G401 (cell line): Measurements from ENCODE around the gene BTNL9. TPM values are rescaled to one million over a fixed set of nuclear protein-coding genes. Genes with fewer than 3 reads are reported as not detected.
"Not testable (repeated sequence)": the region's sequence is repeated elsewhere in the genome, so short reads cannot be mapped to it uniquely, and the experiment has no call there.

Experiments used
- DNase-seq: peaks from one replicate; pipeline ENCODE4 v3.0.0-alpha.2; 2015; ENCODE audit warnings: low spot score
- in situ Hi-C: cut with HindIII; loops from 2 replicates; pipeline ENCODE4 v1.10.0; 2016; ENCODE audit warnings: low sequenced_read_pairs, mixed read lengths
- total RNA-seq: library from RNA; depleted of rRNA; stranded (reverse); fragments of >200 nt; shearing (Covaris generic); gene quantifications from 2 replicates; pipeline ENCODE4 v1.2.3, GENCODE V29; 2014

The BTNL9 gene
- total RNA-seq, 1 experiment from 2014 or later, result 5.3 TPM

DNA sequence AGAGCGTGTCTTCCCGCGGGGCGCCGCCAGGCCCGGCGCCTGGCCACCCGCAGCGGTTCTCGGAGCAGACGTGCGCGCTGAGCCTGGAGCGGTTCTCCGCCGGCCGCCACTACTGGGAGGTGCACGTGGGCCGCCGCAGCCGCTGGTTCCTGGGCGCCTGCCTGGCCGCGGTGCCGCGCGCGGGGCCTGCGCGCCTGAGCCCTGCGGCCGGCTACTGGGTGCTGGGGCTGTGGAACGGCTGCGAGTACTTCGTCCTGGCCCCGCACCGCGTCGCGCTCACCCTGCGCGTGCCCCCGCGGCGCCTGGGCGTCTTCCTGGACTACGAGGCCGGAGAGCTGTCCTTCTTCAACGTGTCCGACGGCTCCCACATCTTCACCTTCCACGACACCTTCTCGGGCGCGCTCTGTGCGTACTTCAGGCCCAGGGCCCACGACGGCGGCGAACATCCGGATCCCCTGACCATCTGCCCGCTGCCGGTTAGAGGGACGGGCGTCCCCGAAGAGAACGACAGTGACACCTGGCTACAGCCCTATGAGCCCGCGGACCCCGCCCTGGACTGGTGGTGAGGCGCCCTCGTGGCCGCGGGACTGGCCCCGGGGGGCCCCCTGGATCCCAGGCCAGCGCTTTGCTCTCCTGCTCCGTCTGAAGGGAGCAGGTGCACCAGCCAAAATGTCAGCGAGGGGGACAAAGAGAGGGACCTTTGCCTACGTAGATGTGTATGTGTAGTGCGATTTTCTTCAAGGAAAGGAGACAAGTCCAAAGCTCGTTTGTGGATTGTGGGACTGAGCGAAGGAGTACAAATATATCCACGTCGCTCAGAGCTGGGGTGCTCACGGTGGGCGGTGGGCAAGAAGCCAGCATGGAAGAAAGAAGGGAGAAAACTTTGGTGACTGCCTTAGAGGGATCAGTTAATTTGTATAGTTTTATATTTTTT, 19.5 kb downstream of the BTNL9 start:
- DNase-seq, result no peak
- in situ Hi-C loops, result no loop called here

DNA sequence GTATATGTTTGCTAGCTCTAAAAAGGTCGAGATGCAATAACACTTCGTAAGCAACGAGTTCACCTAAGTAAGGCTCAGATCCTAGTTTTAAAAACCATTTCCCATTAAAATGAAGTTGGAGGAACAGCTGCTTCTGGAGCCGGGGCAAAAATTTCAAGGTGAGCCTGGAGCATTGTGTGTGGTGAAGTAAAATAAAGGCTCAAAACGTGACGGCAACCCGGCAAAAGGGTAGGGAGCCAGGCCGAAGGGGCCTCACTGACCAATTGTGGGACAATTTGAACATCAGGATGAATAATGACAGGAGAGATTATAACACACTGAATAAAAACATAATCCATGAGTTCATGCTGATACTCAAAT, 20.1 kb downstream of the BTNL9 start:
- no peak for DNase-seq
- in situ Hi-C loops, result no loop called here

DNA sequence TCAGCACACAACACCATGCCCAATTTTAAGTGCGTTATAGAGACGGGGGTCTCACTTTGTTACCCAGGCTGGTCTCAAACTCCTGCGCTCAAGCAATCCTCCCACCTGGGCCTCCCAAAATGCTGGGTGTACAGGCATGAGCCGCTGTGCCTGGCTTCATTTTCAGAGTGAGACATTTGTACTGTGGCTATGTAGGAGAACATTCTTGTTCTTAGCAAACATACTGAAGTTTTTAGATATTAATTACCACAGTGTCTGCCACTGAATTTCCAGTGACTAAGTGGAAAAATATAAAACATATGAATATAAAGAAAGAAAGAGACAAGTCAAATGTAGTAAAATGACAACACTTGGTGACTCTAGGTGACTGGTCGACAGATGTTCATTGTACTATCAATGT, 20.9 kb downstream of the BTNL9 start:
- in situ Hi-C loops, result no loop called here
- no peak for DNase-seq

DNA sequence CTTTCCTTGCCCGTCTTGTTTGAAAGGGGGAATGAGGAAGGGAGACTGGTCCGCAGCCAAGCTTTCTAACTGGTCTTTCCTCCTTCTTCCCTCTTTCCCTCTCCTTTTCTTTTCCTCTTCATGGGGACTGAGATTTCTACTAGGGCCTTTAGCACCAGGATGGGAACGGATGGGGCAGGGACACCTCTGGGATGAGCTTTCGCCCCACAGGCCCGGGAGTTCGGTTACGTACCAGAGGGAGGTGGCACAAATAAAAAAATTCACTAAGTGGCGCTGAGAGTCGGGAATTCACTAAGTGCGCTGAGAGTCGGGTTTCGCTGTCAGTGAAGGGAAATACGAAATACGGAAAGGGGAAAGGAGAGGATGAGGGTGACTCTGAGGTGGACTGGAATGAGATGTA, 21.6 kb downstream of the BTNL9 start:
- DNase-seq, result no peak
- in situ Hi-C loops, result no loop called here

DNA sequence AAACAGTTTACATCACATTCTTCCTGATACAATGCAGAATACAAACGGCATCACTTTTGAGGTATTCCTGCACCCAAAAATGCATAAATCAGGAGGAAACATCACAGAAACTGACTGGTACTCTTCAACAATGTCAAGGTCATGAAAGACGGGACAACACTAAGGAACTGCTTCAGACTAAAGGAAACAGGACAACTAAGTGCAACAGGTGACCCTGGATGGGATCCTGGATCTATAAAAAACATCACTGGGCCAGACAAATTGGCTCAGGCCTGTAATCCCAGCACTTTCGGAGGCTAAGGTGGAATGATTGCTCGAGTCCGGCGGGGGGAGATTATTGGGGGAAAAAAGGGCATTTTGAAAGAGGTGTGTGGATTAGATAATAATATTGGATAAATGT, 22.6 kb downstream of the BTNL9 start:
- in situ Hi-C loops, result no loop called here

DNA sequence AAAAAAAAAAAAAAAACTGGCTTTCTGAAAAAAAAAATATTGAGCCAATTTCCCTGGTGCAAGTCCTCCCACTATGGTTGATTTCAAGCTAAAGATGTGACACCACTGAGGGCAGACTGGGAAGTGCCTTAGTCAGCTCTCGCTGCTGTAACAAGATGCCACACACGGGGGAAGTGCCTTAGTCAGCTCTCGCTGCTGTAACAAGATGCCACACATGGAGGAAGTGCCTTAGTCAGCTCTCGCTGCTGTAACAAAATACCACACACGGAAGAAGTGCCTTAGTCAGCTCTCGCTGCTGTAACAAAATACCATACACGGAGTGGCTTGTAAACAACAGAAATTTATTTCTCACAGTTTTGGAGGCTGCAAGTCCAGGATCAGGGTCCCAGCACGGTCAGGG, 23.4 kb downstream of the BTNL9 start:
- in situ Hi-C loops, result no loop called here
- DNase-seq, result no peak

More for the DNA sequence above, 22.6 kb downstream of the BTNL9 start:
- no peak for DNase-seq

DNA sequence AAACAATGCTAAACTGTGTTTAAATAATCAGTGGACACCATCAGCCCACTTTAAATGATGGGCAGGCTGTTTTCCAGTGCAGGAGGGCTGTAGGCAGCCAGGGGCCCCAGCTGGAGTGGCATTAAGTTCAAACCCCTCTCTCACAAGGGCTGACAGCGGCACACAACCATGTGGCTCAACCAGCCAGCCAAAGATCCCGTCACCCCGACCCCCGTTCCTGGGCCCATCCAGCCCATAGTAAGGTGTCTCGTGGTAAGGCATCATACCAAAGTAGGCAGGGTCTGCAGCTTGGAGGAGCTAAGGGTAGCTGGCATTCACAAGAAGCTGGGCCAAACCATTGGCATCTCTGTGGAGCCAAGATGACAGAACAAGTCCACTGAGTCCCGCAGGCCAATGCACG, 24.9 kb downstream of the BTNL9 start:
- no peak for DNase-seq
- in situ Hi-C loops, result no loop called here

DNA sequence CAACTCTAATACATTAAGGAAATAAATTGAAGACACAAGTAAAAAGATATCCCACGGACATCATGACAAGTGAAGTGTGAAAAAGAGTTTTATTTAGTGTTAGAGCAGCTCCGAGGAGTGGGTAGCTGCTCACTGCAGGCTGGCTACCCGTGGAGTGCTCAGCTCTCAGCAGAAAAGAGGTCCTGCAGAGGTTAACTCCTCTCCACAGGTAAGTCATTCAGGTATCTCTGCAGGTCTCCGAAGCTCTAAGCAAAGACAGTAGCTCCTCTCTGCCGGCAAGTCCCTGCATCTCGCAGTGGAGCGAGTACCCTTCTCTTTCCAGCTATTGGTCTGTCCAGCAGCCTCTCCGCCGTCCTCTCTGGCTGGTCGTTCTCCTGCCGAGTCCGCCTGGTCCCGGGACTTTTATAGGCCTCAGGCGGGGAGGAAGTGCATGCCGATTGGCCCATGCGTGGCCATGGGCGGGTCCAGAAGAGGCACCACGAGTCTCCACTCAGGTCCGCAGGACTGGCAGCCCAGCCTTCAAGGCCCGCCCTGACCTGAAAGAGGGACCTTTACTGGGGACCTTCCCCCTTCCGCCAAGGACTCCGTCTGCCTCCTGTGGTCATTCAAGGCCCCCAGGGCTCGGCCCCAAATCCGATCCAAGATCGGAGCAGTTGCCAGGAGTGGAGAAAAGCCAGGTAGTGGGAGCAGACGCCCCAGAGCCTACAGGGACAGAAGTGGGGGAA, 29.9 kb downstream of the BTNL9 start:
- in situ Hi-C loops, result no loop called here
- DNase-seq, result no peak

DNA sequence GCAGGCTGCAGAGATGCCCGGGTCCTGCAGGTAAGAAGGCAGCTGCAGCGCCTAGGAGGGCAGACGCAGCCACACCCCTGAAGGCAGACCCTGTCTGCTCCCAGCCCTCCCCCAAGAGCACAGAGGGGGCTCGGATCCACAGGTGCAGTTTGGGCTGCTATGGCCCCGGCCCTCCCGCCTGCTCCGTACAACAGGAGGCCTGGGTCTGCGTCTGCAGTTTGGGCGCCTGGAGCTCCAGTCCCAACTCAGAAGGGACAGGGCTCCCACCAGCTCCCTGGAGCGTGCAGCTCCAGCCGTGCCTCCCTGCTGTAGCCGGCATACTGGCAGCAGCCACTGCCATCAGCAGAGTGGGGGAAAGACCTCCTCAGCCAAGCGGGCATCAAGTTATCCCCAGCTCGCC, 30.5 kb downstream of the BTNL9 start:
- DNase-seq, result no peak
- in situ Hi-C loops, result no loop called here

DNA sequence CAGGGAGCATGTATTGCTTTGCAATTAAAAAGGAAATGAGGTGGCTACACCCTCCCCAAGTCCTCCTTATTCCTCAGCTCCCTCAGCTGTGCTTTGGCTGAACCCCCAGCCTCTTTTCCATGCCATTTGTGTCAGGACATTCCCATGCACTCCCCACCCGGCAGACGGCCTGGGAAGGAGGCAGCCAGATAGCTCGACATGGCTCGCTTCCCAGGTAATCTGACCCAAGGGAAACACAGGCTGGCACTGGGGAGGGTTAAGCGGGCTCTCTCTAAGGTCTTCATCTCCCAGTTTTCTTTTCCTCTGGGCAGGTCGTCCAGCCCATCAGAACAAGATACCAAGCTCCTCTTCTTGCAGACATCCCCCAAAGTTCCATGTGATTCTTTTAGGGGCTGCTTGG, 31.2 kb downstream of the BTNL9 start:
- DNase-seq, result no peak
- in situ Hi-C loops, result no loop called here

DNA sequence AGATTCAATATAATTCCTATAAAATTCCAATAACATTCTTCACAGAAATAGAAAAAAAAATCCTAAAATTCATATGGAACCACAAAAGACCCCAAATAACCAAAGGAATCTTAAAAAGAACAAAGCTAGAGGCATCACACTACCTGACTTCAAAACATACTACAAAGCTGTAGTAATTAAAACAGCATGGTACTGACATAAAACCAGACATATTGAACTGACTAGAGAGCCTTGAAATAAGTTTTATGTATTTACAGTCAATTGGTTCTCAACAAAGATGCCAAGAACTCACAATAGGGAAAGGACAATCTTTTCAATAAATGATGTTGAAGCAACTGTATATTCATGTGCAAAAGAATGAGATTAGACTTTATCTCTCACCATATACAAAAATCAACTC, 36.9 kb downstream of the BTNL9 start:
- in situ Hi-C loops, result no loop called here

DNA sequence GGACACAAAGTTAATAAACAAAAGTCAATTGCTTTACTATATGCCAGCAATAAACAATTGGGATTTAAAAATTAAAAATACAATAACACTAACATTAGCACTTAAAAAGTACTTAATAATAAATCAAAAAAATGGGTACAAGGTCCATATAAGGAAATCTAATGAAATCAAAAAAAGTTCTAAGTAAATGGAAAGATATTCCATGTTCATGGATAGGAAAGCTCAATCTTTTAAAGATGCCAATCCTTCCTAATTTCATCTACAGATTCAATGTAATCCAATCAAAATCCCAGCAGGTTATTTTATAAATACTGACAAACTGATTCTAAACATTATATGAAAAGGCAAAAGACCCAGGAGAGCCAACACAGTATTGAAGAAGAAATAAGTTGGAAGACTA, 41.9 kb downstream of the BTNL9 start:
- no peak for DNase-seq
- in situ Hi-C loops, result no loop called here

More for the DNA sequence above, 36.9 kb downstream of the BTNL9 start:
- DNase-seq, result no peak

DNA sequence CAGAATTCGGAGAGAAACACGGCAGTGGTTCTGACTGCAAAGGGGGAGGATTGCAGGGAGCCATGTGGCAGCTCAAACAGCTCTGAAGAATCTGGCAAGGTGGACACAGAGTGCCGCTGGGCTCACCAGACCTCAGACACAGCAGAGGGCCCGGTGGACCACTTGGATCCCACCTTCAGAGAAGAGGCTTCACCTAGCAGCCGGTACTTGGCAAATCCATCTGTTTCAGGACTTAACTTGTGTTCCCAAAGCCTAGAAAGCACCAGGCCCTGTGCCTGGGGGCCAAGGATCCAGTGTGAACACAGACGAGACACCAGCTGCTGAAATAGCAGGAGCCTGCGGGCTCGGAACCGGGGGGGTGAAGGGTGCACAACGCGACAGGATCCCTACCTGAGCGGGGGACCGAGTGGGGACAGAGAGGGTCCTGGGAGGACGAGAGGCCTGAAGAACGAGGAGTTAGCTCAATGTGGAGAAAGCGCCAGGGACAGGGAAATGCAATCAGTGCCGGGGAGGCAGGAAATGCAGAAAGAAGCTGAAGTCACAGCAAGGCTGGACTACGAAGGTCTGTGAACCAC, 44.6 kb downstream of the BTNL9 start:
- DNase-seq, result no peak
- in situ Hi-C loops, result no loop called here

DNA sequence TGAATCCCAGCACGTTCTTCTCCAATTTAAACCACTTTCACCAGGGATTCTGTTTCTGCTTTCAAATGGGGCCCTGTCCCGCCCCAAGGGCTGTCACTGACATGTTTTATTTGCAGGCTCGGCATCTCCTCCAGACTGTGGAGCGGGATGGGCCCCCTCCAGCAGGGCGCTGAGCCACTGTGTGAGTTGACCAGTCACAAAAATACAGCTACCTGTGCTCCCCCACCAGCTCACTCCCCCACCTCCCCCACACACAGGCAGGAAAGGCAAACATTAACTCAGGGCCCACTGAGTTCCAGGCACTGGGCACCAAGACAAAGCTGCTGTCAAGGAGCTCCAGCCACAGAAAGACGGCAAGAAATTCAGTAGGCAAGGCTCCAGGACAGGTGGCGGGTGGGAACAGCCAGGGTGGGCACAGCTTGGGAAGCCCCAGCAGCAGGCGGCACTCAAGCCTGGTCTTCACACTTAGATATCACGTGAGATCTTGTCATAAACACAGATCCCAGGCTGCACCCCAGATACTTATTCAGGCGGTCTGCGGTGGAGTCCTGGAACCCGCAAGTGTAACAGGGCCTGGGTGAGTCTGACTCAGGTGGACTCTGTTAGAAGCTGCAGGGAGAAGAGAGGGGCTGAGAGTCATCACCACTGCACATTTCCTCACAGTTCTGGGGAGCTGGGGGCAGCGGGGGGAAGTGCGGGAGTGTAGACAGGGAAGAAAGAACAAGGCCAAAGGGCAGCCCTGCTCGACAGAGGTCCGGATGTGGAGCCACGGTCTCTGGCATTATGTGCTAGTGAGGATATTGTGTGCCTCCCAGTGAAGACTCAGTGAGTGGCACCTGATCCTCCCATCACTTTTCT, 46.2 kb downstream of the BTNL9 start:
- no peak for DNase-seq
- in situ Hi-C loops, result no loop called here

DNA sequence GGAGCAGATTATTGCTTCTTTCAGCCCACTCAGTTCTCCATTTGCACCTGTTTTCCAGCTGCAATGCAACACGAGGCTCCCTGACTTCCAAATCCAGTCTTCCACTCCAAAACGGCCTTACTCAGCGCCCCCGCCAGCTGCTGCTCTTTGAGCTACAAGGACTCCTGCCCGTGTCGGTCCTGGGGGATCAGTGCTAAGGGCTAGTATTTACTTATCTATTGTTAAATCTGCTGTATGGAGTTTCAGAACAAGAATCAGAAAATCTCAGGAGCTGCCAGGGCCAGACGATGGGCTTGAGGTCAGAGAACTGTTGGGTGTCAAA, 46.8 kb downstream of the BTNL9 start:
- in situ Hi-C loops, result no loop called here
- DNase-seq, result no peak

DNA sequence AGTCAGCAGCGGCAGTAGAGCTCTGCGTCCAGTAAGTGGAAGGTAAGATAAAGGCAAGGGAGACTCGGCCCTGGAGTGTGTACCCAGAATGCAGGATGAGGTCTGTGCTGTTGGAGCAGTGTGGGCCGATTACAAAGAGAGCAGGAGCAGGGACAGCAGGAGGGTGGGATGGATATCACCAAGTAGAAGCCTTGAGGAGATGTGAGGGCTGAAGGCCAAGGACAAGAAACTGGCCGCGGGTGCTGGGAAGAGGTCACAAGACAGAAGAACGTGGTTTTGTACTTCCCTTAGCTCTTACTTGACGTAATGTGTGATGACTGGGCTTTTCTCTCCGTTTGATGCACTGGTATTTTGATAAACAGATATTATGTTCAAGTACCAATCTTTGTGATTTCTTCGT, 47.2 kb downstream of the BTNL9 start:
- no peak for DNase-seq
- in situ Hi-C loops, result no loop called here

DNA sequence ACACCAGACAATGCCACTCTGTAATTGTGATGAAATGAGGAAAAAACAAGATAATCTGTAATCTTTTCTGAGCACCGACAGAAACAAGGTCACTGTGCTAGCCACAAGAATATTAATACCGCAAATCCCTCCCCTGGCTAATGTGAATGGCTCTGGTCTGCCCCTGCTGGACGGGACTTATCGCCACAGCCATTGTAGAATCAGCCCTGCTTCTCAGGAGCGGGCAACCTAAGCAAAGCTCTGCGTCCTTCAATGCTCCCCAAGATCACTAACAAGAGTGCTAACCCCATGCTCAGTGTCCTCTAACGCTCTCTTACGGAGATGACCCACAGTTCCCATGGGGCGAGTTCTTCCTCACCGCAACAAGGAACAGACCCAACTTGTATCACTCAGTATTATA, 48.2 kb downstream of the BTNL9 start:
- in situ Hi-C loops, result no loop called here
- DNase-seq, result peak; percentile 1

DNA sequence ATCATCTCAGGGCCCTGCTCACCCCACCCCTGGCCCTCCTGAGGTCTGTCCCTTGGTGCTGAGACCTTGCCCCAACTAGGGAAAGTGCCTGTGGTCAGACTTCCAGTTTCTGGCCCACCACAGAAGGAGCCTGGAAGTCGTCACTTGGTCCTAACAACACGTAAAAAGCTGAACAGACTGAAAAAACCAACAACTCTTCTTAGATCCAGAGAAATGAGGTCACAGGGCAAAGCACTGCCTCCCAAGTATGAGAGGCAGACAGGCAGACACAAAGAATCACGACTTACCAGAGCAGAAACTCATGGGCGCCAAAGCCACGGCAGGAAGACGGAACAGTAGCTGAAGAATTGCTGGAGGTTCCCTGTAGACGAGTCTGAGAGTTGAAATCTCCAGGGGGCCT, 52.4 kb downstream of the BTNL9 start:
- DNase-seq, result no peak
- in situ Hi-C loops, result no loop called here

DNA sequence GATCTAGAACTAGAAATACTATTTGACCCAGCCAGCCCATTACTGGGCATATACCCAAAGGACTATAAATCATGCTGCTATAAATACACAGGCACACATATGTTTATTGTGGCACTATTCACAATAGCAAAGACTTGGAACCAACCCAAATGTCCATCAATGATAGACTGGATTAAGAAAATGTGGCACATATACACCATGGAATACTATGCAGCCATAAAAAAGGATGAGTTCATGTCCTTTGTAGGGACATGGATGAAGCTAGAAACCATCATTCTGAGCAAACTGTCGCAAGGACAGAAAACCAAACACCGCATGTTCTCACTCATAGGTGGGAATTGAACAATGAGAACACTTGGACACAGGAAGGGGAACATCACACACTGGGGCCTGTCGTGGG, 55.1 kb downstream of the BTNL9 start:
- DNase-seq, in situ Hi-C loops: not testable (repeated sequence)
